COLO668 (cell line): ENCODE results near the gene PTPN7.
A peak's percentile ranks its signal among the peaks of the same experiment; 100 is the strongest.
"Not testable (repeated sequence)": the region's sequence is repeated elsewhere in the genome, so short reads cannot be mapped to it uniquely, and the experiment has no call there.

ENCODE experiments used
- DNase-seq: peaks from one replicate; lab custom pipeline; 2025; ENCODE audit not compliant: unreplicated experiment; lab: John Stamatoyannopoulos, UW

PTPN7 gene

GRCh38 chr1:202189918-202190715, 29.7 kb upstream of the PTPN7 start:
- no peak for DNase-seq

- DNase-seq: peak; percentile 84
Measured at GRCh38 chr1:202189001-202189790, 28.8 kb upstream of the PTPN7 start.

GRCh38 chr1:202187697-202188407, 27.4 kb upstream of the PTPN7 start:
- DNase-seq: no peak

GRCh38 chr1:202187041-202187671, 26.8 kb upstream of the PTPN7 start:
- no peak for DNase-seq

- DNase-seq: no peak
Measured at GRCh38 chr1:202186327-202186726, 25.9 kb upstream of the PTPN7 start.

- DNase-seq: peak; percentile 92
Measured at GRCh38 chr1:202184750-202185460, 24.5 kb upstream of the PTPN7 start.

GRCh38 chr1:202182040-202182877, 21.9 kb upstream of the PTPN7 start:
- no peak for DNase-seq

GRCh38 chr1:202181586-202181985, 21.2 kb upstream of the PTPN7 start:
- DNase-seq: no peak

- DNase-seq: not testable (repeated sequence)
Measured at GRCh38 chr1:202180751-202181139, 20.3 kb upstream of the PTPN7 start.

GRCh38 chr1:202179828-202180750, 19.7 kb upstream of the PTPN7 start:
- no peak for DNase-seq

- no peak for DNase-seq
Measured at GRCh38 chr1:202176949-202177927, 16.8 kb upstream of the PTPN7 start.

- no peak for DNase-seq
Measured at GRCh38 chr1:202173993-202174392, 13.6 kb upstream of the PTPN7 start.

GRCh38 chr1:202172015-202172355, 11.6 kb upstream of the PTPN7 start:
- DNase-seq: no peak

GRCh38 chr1:202171292-202172014, 11.1 kb upstream of the PTPN7 start:
- DNase-seq: no peak

GRCh38 chr1:202170726-202171125, 10.3 kb upstream of the PTPN7 start:
- peak; percentile 50 for DNase-seq

- DNase-seq: no peak
Measured at GRCh38 chr1:202168861-202169260, 8.5 kb upstream of the PTPN7 start.
